Choroid plexus epithelial cell (primary cell): Measurements from ENCODE around the gene TP53BP1.

Source experiments
- DNase-seq: peaks from one replicate; pipeline ENCODE4 v3.0.0-alpha.2; 2010; ENCODE audit warnings: low read depth
- H3K4me3 ChIP-seq: 2 replicates; pipeline ENCODE4 v1.5.1; 2011; ENCODE audit warnings: low read depth, mild to moderate bottlenecking, control low read depth, low read length, moderate library complexity
- CTCF ChIP-seq: conservative IDR thresholded peaks from 2 replicates; pipeline ENCODE4 v1.5.1; 2011; ENCODE audit warnings: low read depth, mild to moderate bottlenecking, control low read depth, inconsistent platforms, low read length, moderate library complexity

TP53BP1 gene

DNA sequence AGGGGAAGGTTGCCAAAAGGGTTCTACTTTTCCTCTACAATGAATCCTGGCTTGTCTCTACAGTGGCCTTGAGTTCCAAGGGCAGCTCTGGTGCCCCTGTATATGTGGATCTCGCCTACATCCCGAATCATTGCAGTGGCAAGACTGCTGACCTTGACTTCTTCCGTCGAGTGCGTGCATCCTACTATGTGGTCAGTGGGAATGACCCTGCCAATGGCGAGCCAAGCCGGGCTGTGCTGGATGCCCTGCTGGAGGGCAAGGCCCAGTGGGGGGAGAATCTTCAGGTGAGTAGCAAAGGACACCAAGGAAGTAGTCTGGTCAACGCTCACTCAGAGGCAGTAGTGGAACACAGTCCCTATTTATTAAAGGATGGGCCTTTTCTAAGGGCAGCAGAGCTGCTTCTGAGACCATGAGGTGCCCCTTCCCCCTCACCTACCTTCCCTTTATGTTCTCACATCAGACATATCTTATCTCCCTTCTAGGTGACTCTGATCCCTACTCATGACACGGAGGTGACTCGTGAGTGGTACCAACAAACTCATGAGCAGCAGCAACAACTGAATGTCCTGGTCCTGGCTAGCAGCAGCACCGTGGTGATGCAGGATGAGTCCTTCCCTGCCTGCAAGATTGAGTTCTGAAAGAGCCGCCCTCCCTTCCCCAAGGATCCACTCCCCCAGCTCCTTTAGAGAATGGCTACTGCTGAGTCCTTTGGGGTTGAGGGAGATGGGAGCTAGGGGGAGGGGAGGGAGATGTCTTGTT lies 36.8 kb upstream of the TP53BP1 start:
- no peak for DNase-seq
- TF ChIP-seq CTCF = no peak
- no peak overlapping the region for H3K4me3 ChIP-seq

DNA sequence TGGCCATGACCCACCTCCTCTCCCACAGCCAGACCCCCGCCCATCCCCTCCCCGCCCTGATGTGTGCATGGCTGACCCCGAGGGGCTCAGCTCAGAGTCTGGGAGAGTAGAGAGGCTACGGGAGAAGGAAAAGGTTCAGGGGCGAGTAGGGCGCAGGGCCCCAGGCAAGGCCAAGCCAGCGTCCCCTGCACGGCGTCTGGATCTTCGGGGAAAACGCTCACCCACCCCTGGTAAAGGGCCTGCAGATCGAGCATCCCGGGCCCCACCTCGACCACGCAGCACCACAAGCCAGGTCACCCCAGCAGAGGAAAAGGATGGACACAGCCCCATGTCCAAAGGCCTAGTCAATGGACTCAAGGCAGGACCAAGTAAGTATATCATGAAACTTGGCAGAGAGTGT lies 36.2 kb upstream of the TP53BP1 start:
- no peak for DNase-seq
- H3K4me3 ChIP-seq = no peak overlapping the region
- no peak for TF ChIP-seq CTCF

DNA sequence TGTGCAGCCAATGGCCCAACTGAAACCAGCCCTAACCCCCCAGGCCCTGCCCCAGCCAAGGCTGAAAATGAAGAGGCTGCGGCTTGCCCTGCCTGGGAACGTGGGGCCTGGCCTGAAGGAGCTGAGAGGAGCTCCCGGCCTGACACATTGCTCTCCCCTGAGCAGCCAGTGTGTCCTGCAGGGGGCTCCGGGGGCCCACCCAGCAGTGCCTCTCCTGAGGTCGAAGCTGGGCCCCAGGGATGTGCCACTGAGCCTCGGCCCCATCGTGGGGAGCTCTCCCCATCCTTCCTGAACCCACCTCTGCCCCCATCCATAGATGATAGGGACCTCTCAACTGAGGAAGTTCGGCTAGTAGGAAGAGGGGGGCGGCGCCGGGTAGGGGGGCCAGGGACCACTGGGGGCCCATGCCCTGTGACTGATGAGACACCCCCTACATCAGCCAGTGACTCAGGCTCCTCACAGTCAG lies 35.6 kb upstream of the TP53BP1 start:
- H3K4me3 ChIP-seq = no peak overlapping the region
- TF ChIP-seq CTCF = no peak
- no peak for DNase-seq

- H3K4me3 ChIP-seq = no peak overlapping the region
- TF ChIP-seq CTCF = no peak
- no peak for DNase-seq
Observed at GRCh38 chr15:43527802-43528541, 35.0 kb upstream of the TP53BP1 start.

- DNase-seq = no peak
- no peak for TF ChIP-seq CTCF
- no peak overlapping the region for H3K4me3 ChIP-seq
Observed at GRCh38 chr15:43527016-43527801, 34.3 kb upstream of the TP53BP1 start.

- no peak for TF ChIP-seq CTCF
- DNase-seq = no peak
- no peak overlapping the region for H3K4me3 ChIP-seq
Observed at GRCh38 chr15:43526261-43526930, 33.4 kb upstream of the TP53BP1 start.
